Activated T-cell treated with anti-CD3 and anti-CD28 coated beads for 4 hours (primary cell): ENCODE measurements around the gene MFRP.

ENCODE experiments used
- DNase-seq: peaks from one replicate; pipeline ENCODE4 v3.0.0-alpha.2; 2020

MFRP gene

DNA sequence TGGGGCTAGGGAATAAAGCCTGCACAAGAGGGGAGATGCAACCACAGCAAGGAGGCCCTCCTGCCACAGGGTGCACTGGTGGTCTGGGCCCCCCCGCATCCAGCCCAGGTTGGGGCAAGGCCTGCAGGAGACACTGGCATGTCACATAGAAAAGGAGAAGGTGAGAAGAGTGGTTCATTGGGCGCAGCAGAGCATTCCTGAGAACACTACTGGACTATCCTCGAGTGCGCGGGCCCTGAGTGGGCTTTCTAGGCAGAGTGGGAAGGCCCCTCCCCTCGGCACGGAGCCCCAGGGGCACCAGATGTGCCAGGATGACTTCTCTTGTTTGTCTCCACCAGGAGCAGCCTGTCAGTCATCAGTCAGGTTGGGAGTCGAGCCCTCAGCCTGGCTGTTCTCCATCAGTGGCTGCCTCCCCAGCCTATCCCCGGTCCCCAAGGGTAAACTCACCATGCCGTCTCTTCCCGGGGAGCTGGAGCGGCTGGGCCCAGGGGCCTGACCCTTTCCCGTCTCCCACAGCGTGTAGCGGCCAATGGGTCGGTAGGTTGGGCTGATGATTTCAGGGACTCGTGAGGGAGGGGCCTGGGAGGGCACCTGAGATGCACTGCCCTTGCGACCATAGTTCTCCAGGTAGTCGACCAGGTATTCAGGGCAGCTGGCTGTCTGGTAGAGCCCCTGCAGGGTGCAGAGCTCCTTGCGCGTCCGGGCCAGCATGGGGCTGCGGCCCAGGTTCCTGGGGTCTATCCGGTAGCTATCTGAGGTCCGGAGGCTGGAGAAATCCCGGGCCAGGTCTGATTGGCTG lies 26.0 kb upstream of the MFRP start:
- no peak for DNase-seq

GRCh38 chr11:119371778-119372182 lies 25.3 kb upstream of the MFRP start:
- DNase-seq = no peak

DNA sequence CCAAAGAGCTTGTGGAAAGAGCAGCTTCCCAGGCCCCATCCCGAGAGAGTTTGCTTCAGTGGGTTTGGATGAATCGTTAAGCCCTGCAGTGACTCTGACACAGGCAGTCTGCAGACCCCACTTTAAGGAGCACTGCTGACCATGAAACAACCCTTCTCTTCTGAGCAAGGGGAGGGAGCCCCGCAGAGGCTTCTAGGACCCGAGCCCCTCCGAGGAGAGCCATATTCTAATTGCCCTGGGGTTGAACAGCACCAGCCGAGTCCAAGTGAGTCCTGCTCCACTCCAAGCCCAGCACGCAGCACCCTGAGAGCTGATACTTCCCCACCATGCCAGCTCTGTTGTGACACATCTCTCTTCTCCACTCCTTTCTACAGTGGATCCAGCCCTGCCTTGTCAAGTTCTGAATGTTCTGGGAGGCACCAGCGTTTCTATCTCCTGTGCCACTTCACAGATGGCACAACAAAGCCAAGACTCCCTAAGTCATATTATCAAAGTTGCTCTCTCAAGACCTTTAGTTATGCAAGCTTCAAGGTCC lies 24.6 kb upstream of the MFRP start:
- no peak for DNase-seq

GRCh38 chr11:119370486-119371046 lies 24.1 kb upstream of the MFRP start:
- DNase-seq = no peak

DNA sequence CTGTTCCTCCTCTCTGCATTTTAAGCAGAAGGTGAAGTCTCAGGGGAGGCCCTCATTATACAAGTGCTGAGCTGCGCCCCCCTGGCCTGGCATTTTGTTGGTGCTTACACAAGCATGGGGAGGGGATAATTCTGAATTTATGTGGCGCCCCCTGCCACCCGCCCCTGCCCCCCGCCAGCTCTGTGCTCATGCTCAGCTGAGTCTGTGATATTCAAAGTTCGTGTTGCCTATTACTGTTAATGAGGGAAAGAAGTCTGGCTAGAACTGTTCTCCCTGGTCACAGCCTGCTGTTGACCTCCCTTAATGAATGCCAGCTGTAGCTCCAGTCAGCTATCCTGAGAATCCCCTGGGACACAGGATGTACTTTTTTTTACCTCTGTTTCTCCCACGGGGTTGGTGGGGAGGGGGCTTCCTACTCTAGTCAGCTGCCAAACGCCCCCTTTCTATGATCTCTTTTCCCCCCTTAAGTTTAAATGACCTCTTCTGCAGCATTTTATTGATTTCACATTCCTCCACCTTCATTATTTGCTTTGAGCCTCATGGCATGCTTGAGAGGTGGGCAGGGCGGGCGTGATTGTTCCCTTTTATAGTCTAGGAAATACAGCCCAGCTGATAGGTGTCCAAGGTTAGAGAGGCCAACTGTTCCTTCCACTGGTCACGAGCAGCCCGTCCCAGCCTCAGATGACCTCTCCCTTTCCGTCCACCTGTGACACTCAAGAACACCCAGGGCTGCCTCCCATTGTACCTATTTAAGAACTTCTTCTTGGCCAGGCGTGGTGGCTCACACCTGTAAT lies 22.8 kb upstream of the MFRP start:
- DNase-seq = no peak

DNA sequence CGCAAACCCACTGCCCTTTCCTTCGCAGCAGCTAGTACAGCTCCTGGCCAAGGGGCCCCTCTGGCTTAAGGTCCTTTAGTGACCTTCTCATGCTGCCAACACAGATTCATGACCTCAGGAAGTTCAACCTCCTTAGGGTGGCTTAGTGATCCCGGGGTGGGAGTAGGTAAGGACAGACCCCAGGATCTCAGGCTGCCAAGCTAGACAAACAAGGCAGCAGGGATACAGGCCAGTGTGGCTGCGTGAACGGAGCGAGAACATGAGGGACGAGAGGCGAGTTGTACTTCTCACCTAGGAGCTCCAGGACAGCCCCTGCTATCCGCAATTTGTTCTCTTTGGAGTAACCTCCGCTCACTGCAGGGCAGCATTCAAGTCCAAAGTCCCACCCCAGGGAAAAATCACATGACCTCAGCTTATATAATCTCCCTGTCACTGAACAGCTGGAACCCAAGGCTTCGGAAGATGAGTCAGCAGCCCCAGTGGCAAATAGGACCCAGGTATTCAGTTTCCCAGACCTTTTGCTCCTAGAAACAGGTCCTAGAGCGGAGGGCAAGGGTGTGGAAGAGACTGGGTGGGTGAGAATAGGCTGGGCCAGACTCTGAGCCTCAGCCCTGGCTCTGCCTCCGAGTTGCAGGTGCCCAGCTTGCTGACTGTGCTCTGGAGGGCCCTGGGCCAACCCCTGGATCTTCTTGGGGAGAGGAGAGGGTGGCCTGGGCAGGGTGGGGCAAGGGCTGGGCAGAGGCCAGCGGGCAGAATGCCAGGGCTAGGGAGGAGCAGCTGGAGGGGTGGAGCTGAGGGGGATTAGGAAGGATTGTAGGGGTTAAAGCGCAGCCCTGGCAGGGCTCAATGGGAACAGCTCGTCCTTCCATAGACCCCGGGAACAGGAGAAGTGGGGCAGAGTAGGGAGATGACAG lies 21.9 kb upstream of the MFRP start:
- no peak for DNase-seq

DNA sequence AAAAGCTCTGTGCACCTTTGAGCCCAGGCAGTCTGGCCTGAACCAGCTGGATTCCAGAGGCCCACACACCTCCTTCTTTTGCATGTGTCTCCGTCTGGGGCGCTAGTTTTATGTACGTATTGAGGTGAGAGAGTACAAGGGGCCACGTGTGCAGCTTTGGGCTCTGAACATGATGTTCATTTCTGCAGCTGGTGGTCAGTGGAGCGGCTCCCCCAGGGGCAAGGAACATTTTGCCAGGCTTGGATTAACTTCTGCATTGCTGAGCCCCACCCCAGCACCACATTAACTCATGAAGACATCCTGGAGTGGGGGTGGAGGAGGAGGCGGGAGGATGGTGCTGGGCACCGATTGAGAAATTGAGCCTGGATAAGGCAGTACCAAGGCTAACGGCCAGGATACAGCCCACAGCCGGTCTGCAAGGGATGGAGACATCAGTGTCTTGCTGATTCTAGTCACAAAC lies 21.2 kb upstream of the MFRP start:
- DNase-seq = no peak

GRCh38 chr11:119366690-119367620 lies 20.4 kb upstream of the MFRP start:
- no peak for DNase-seq

- no peak for DNase-seq
Observed at GRCh38 chr11:119365071-119365591, 18.6 kb upstream of the MFRP start.

DNA sequence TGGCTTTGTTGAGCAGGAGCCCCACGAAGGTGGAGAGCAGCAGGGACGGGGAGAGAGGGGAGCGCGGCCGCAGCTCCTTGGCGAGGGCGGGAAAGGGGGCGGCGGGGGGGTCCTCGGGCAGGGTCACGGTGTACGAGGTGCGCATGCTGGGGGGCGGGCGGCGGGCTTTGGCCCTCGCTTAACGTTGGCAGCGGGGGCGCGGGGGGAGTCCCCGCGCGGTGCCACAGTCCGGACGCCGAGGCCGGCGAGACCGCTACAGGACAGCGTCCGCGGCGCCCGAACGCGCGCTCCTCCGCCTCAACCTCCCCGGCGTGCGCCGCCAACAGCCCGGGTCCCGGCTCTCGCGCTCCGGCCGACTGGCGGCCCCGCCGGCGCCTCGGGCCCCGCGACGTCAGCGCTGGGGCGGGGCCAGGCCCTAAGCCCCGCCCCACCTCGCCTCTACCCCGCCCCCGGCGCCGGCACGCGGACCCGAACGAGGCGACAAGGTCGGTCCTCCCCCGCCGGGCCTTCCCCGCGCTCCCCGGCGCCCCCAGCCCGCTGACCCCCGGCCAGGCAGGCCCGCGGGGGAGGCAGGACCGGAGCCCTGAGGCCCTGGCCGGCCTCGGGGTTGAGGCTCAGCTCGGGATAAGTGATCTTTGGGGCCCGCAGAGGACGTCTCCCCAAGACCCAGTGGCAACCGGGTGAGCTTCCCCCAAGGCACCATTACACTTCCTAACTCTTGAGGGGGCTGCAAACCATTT lies 17.5 kb upstream of the MFRP start:
- peak; percentile 53 for DNase-seq

- DNase-seq = no peak
Observed at GRCh38 chr11:119363081-119363850, 16.8 kb upstream of the MFRP start.

GRCh38 chr11:119362741-119363080 lies 16.2 kb upstream of the MFRP start:
- no peak for DNase-seq

GRCh38 chr11:119361941-119362725 lies 15.6 kb upstream of the MFRP start:
- no peak for DNase-seq

GRCh38 chr11:119361056-119361787 lies 14.7 kb upstream of the MFRP start:
- DNase-seq = no peak

GRCh38 chr11:119359365-119360214 lies 13.1 kb upstream of the MFRP start:
- no peak for DNase-seq

DNA sequence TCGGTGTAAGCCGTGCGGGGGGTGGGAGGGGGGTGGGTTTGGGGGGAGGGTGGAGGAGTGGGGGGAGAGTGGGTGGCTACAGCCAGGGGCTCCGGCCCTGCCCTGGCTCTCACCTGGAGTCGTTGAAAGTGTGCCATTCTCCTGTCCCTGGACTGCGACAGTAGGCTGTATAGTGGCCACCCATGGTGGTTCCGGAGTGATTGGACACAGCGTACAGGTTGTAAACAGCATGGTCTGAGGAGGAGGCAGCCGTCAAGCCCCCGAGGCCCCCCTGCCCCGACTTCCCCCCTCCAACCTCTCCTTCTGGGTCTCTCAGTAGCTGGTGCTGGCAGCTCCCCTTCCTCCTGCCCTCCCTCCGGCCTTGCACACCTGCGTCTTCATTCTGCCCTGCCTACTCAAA lies 10.6 kb upstream of the MFRP start:
- no peak for DNase-seq
